ENCODE measurements around the gene ZNF205.
"Not testable (repeated sequence)": the region's sequence is repeated elsewhere in the genome, so short reads cannot be mapped to it uniquely, and the experiment has no call there.

ZNF205 gene

DNA sequence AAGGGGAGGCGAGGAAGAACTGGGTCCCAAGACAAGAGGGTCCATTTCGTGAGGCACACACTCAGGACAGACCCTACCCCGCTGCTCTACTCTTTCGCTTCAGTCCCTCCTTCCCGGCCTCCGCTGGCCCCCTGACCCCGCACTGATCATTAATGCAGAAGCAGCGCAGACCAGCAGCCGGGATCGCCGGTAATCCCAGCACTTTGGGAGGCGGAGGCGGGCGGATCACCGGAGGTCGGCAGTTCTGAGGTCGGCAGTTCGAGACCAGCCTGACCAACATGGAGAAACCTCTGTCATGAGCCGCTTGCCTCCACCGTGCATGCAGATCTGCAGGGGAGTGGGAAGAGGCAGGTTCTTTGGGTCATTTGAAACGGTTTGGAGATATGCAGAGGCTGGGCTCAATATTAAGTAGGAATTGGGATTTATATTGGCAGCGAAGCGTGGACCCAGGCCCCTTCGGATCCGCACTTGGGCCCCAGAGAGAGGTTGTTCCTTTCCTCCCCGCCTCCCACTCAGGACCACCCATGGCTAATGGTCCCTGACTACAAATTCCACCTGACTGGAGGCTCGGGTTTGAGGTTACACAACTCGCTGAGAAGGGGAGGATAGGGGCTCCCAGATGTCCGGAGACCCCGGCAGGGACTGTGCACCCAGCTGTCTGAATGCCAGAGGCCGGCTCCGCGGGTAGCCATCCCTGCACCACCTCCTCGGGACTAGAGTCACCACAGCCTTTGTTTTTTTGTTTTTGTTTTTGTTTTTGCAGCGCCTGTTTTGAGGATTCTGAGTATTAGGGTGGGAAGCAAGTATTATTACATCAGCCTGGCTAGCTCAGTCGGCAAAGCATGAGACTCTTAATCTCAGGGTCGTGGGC lies 52.0 kb downstream of the ZNF205 start:
- TF ChIP-seq POLR2A (IDR thresholded peaks at IDR 0.05; ENCODE audit: low read length) (no peak), GATA1 (IDR thresholded peaks at IDR 0.05; ENCODE audit: low read depth, low read length) (no peak)

DNA sequence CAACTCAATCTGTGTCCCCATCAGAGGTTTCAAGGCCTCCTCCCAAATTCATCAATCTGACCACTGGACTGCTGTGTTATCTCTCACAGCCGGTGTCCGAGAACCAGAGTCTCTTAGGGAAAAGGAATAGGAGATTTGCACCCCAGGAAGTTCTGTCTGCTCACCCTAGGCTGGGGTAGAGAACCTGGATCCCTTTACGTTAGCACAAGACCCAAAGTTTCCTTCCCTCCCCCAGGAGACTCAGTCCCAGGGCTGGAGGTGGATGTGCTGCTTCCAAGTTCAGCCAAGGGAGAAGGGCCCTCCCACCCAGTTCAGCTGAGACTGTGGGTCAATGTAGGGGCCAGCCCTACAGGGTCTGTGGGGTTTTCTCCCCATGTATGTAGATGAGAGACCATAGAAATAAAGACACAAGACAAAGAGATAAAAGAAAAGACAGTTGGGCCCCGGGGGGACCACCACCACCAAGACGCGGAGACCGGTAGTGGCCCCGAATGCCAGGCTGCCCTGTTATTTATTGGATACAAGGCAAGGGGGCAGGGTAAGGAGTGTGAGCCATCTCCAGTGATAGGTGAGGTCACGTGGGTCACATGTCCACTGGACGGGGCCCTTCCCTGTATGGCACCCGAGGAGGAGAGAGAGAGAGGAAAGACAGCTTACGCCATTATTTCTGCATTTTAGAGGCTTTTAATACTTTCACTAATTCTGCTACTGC lies 52.9 kb downstream of the ZNF205 start:
- no peak for DNase-seq
- TF ChIP-seq POLR2A (IDR thresholded peaks at IDR 0.05; ENCODE audit: low read length) (no peak), GATA1 (IDR thresholded peaks at IDR 0.05; ENCODE audit: low read depth, low read length) (no peak)

More for the DNA sequence above, 52.0 kb downstream of the ZNF205 start:
- DNase-seq: no peak

DNA sequence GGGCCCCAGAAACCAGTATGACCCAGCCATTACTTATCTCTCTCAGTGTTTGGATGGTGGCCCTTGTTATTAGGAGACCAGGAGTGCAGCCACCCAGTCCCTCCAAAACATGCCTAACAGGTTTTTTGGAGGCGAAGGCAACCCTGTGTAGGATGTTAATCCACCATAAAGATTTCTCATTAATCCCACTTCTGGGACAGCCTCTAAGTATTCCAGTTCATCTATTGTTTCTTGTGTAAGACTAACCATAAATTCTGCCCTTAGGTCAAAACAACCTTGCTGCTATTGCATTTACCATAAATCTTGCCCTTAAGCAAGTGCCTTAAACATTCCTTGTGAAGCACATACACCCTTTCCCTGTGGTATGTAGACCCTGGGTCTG lies 54.1 kb downstream of the ZNF205 start:
- DNase-seq: no peak
- TF ChIP-seq GATA1 (IDR thresholded peaks at IDR 0.05; ENCODE audit: low read depth, low read length) (no peak), POLR2A (IDR thresholded peaks at IDR 0.05; ENCODE audit: low read length) (no peak)

DNA sequence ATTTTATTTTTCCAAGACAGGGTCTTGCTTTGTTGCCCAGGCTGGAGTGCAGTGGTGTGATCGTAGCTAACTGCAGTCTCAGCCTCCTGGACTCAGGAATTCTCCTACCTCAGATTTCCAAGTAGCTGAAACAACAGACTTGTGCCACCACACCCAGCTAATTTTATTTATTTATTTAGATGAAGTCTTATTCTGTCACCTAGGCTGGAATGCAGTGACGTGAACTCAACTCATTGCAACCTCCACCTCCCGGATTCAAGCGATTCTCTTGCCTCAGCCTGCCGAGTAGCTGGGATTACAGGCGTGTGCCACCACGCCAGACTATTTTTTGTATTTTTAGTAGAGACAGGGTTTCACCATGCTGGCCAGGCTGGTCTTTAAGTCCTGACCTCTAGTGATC lies 56.3 kb downstream of the ZNF205 start:
- DNase-seq: not testable (repeated sequence)

Data from erythroblast (primary cell).